ENCODE measurements around the gene ZNF800. TPM values are rescaled to one million over a fixed set of nuclear protein-coding genes. Genes with fewer than 3 reads are reported as not detected.

ZNF800 gene
- total and polyA plus RNA-seq, 4 donors, result 4.8 to 15.2 (median 12.8) TPM

DNA sequence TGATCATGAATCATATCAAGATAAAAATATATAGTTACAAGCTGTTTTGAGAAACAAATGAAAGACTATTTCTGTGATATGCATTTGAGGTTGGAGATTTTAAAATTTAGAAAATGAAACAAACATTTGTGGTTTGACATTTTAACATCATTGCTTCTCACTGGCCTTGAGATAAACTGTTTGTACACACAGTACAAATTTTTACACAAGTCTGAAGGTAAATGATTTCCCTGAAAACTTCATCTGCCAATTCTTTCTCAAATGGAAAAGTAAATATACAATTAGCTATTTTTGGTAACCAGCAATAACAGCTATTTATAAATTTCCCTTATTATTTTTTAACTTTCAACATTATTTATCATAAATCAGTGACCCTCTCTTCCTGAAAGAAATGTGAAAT, 38.6 kb downstream of the ZNF800 start:
- H3K4me3 ChIP-seq (ENCODE audit: low read depth in 1 of 3, low read length in 3 of 3), result no peak overlapping the region
- H3K27ac ChIP-seq (ENCODE audit: low read depth in 1 of 2, low read length in 2 of 2), result no peak overlapping the region
- no peak overlapping the region for H3K9ac ChIP-seq (ENCODE audit: low read depth in 1 of 2, low read length in 2 of 2)
- peaks cover 0 to 8% (median 4%) of the 10 kb centered on the region in 4 donors for H3K4me1 ChIP-seq (ENCODE audit: control insufficient read depth in 4 of 4, insufficient read depth in 4 of 4, low read length in 3 of 4)
- H3K36me3 ChIP-seq (ENCODE audit: control insufficient read depth in 4 of 4, insufficient read depth in 3 of 4, low read depth in 1 of 4, low read length in 3 of 4), result peaks cover 0 to 2% (median 0%) of the 10 kb centered on the region in 4 donors
- no peak for DNase-seq (ENCODE audit: low spot score)
- TF ChIP-seq, protein P1, sequence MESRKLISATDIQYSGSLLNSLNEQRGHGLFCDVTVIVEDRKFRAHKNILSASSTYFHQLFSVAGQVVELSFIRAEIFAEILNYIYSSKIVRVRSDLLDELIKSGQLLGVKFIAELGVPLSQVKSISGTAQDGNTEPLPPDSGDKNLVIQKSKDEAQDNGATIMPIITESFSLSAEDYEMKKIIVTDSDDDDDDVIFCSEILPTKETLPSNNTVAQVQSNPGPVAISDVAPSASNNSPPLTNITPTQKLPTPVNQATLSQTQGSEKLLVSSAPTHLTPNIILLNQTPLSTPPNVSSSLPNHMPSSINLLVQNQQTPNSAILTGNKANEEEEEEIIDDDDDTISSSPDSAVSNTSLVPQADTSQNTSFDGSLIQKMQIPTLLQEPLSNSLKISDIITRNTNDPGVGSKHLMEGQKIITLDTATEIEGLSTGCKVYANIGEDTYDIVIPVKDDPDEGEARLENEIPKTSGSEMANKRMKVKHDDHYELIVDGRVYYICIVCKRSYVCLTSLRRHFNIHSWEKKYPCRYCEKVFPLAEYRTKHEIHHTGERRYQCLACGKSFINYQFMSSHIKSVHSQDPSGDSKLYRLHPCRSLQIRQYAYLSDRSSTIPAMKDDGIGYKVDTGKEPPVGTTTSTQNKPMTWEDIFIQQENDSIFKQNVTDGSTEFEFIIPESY (IDR thresholded peaks at IDR 0.05), result peak; percentile 11
- peak; percentile 55 for TF ChIP-seq FOXA2 (IDR thresholded peaks at IDR 0.05)
- peak in 1 of 2 donors; percentile 46 for TF ChIP-seq EGR1 (IDR thresholded peaks at IDR 0.05; ENCODE audit: low read depth in 2 of 2)
- TF ChIP-seq HNF4A (conservative IDR thresholded peaks at IDR 0.05), result peak; percentile 29 to 30
- TF ChIP-seq TAF1 (conservative IDR thresholded peaks at IDR 0.05), result no peak
- peak in 1 of 2 donors; percentile 27 for TF ChIP-seq JUND (IDR thresholded peaks at IDR 0.05)
- TF ChIP-seq, protein P2, sequence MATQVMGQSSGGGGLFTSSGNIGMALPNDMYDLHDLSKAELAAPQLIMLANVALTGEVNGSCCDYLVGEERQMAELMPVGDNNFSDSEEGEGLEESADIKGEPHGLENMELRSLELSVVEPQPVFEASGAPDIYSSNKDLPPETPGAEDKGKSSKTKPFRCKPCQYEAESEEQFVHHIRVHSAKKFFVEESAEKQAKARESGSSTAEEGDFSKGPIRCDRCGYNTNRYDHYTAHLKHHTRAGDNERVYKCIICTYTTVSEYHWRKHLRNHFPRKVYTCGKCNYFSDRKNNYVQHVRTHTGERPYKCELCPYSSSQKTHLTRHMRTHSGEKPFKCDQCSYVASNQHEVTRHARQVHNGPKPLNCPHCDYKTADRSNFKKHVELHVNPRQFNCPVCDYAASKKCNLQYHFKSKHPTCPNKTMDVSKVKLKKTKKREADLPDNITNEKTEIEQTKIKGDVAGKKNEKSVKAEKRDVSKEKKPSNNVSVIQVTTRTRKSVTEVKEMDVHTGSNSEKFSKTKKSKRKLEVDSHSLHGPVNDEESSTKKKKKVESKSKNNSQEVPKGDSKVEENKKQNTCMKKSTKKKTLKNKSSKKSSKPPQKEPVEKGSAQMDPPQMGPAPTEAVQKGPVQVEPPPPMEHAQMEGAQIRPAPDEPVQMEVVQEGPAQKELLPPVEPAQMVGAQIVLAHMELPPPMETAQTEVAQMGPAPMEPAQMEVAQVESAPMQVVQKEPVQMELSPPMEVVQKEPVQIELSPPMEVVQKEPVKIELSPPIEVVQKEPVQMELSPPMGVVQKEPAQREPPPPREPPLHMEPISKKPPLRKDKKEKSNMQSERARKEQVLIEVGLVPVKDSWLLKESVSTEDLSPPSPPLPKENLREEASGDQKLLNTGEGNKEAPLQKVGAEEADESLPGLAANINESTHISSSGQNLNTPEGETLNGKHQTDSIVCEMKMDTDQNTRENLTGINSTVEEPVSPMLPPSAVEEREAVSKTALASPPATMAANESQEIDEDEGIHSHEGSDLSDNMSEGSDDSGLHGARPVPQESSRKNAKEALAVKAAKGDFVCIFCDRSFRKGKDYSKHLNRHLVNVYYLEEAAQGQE (IDR thresholded peaks at IDR 0.05), result no peak
- TF ChIP-seq, protein P3, sequence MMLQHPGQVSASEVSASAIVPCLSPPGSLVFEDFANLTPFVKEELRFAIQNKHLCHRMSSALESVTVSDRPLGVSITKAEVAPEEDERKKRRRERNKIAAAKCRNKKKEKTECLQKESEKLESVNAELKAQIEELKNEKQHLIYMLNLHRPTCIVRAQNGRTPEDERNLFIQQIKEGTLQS (IDR thresholded peaks at IDR 0.05), result no peak
- TF ChIP-seq, protein P4, sequence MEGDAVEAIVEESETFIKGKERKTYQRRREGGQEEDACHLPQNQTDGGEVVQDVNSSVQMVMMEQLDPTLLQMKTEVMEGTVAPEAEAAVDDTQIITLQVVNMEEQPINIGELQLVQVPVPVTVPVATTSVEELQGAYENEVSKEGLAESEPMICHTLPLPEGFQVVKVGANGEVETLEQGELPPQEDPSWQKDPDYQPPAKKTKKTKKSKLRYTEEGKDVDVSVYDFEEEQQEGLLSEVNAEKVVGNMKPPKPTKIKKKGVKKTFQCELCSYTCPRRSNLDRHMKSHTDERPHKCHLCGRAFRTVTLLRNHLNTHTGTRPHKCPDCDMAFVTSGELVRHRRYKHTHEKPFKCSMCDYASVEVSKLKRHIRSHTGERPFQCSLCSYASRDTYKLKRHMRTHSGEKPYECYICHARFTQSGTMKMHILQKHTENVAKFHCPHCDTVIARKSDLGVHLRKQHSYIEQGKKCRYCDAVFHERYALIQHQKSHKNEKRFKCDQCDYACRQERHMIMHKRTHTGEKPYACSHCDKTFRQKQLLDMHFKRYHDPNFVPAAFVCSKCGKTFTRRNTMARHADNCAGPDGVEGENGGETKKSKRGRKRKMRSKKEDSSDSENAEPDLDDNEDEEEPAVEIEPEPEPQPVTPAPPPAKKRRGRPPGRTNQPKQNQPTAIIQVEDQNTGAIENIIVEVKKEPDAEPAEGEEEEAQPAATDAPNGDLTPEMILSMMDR (IDR thresholded peaks at IDR 0.05; ENCODE audit: low read depth, low read length, missing input control), result no peak
- peak; percentile 53 for TF ChIP-seq SP1 (IDR thresholded peaks at IDR 0.05)
- TF ChIP-seq FOXA1 (IDR thresholded peaks at IDR 0.05), result peak; percentile 64
- no peak for TF ChIP-seq NR2F2 (IDR thresholded peaks at IDR 0.05)
- TF ChIP-seq RXRA (IDR thresholded peaks at IDR 0.05), result no peak
- TF ChIP-seq HNF4G (IDR thresholded peaks at IDR 0.05), result no peak
- no peak for TF ChIP-seq YY1 (IDR thresholded peaks at IDR 0.05)
- H3K9me3 ChIP-seq (ENCODE audit: control insufficient read depth in 4 of 4, low read length in 3 of 4), result no peaks in the 10 kb centered on the region
- H3K27me3 ChIP-seq (ENCODE audit: control insufficient read depth in 4 of 4, insufficient read depth in 4 of 4, low read length in 3 of 4), result no peaks in the 10 kb centered on the region

DNA sequence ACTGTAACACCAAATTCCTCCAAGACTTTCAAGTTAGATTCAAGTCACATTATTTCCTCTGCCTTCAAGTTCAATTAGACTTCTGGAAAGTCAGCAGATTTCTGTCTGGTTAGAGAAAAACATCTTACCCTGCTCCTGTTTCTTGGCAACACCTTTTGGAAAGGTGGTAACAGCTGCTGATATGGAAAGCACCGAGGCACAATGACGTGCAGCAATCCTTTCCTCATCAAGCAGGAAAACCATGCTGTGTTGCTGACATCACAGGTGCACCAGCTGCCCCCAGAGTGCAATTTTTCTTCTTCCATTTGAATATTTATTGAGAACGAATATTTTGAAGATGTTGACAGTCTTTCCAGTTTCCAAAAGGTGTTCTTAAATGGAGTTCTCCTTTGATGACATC, 41.9 kb downstream of the ZNF800 start:
- DNase-seq (ENCODE audit: low spot score), result no peak
- H3K36me3 ChIP-seq (ENCODE audit: control insufficient read depth in 4 of 4, insufficient read depth in 3 of 4, low read depth in 1 of 4, low read length in 3 of 4), result no peaks in the 10 kb centered on the region
- WGBS, result 83% methylated on average over 3 of the region's 3 CpGs
- H3K4me3 ChIP-seq (ENCODE audit: low read depth in 1 of 3, low read length in 3 of 3), result no peak overlapping the region
- no peak overlapping the region for H3K27ac ChIP-seq (ENCODE audit: low read depth in 1 of 2, low read length in 2 of 2)
- peaks cover 2 to 14% (median 12%) of the 10 kb centered on the region in 4 donors for H3K4me1 ChIP-seq (ENCODE audit: control insufficient read depth in 4 of 4, insufficient read depth in 4 of 4, low read length in 3 of 4)
- no peaks in the 10 kb centered on the region for H3K9me3 ChIP-seq (ENCODE audit: control insufficient read depth in 4 of 4, low read length in 3 of 4)
- H3K27me3 ChIP-seq (ENCODE audit: control insufficient read depth in 4 of 4, insufficient read depth in 4 of 4, low read length in 3 of 4), result no peaks in the 10 kb centered on the region
- no peak overlapping the region for H3K9ac ChIP-seq (ENCODE audit: low read depth in 1 of 2, low read length in 2 of 2)
- TF ChIP-seq NR2F2 (IDR thresholded peaks at IDR 0.05) (no peak), HNF4G (IDR thresholded peaks at IDR 0.05) (no peak), GABPA (IDR thresholded peaks at IDR 0.05 in 1 of 2, conservative IDR thresholded peaks at IDR 0.05 in 1 of 2) (no peak), RXRA (IDR thresholded peaks at IDR 0.05) (no peak), FOXA1 (IDR thresholded peaks at IDR 0.05) (no peak), EGR1 (IDR thresholded peaks at IDR 0.05; ENCODE audit: low read depth in 2 of 2) (no peak), YY1 (IDR thresholded peaks at IDR 0.05) (no peak), SP1 (IDR thresholded peaks at IDR 0.05) (no peak), RAD21 (IDR thresholded peaks at IDR 0.05) (no peak)
- TF ChIP-seq, protein P5, sequence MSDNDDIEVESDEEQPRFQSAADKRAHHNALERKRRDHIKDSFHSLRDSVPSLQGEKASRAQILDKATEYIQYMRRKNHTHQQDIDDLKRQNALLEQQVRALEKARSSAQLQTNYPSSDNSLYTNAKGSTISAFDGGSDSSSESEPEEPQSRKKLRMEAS (IDR thresholded peaks at IDR 0.05), result no peak
- TF ChIP-seq, protein P1 (IDR thresholded peaks at IDR 0.05), result no peak
- TF ChIP-seq, protein P2 (IDR thresholded peaks at IDR 0.05), result no peak
- TF ChIP-seq, protein P3 (IDR thresholded peaks at IDR 0.05), result no peak

All from liver (tissue), 9 donors.